Measurements from ENCODE around the gene PJA2. TPM values are rescaled to one million over a fixed set of nuclear protein-coding genes. Genes with fewer than 3 reads are reported as not detected.

Gene PJA2
- total RNA-seq, 1 donor from 2014 or later: 297 TPM

DNA sequence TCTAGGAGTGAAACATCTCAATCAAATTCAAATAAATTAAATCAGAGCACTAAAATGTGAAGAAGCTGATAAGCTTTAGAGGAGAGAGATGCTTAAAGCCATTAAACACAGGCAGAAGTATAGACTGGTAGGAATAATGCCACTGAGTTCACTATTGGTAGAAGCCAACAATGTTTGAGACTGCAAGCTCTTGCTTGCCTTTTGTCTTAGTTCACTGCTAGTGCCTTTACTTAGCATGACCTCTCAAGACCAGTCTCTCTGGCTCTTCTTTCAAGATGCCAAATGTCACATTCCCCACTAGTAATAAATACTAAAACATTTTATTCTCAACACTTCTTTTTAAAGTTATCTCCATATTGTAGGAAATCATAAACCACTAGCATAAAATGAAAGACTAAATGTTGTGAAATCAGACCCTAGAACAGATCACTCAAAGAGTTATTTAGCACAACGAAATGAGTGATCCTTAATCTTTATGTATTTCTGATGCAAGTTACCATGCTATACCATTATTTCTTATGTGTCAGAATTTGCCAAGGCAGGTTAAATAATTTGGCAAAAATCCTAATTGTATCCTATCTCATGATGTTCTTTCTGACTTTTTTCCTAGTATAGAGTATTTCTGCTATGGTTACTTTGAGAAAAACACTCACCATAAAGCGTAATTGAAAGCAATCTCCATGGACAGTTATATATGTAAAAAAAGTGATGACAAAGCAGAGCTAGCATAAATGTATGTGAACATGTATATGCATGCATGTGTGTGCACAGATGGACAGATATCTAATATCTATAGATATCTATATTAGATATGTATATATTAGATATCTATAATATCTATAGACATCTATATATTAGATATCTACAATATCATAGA, 57.5 kb downstream of the PJA2 start:
- no peak for FAIRE-seq
- no peak for DNase-seq (ENCODE audit: low spot score in 2 of 2)

DNA sequence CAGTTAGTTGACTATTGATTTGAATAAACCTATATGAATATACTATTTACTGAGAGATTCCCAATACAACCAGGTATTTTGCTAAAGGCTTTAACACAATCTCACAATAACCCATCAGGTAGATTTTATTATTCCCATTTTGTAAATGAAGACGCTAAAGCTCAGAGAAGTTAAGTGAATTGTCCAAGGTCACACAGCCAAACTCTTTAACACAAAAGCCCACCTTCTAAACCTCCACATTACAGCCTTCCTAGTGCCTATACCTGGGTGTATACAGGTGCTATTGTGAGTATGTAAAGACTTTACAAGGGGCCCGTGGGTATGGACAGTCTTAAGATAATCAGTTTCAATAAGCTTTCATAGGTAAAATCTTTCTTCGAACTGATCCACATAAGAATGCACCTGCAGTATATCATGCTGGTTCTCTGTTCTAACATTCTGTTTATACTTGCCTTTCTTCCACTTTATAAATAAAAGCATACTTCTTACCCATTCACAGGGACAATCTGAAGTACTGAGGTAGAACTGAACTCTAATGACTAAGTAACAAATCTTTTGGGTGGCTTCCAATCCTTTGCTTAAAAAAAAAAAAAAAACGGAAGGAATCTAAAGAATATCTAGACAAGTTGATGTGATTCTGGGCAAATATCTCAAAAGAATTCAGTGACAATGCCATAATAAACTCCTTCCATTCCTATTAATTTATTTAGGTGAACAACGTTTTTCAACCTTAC, 59.1 kb downstream of the PJA2 start:
- FAIRE-seq: no peak
- no peak for DNase-seq (ENCODE audit: low spot score in 2 of 2)

DNA sequence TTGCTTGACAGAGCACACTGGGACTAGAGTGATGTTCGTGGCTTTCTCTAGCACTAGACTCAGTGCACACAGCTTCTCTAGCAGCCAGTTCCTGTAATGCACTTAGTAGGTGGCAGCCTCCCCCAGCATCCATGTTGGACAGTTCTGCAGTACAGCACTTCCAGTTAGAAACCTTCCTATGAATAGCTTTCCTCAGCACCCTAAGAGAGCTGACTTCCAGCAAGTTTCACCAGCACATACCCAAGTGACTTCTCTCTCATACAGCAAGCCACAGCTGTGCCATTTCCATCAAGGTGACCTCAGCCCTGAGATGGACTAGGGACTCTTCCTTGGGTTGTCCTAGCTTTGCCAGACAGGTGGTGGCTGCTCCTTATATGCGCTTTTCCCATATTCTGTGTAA, 60.4 kb downstream of the PJA2 start:
- FAIRE-seq (no peak), DNase-seq (ENCODE audit: low spot score in 2 of 2) (no peak)

DNA sequence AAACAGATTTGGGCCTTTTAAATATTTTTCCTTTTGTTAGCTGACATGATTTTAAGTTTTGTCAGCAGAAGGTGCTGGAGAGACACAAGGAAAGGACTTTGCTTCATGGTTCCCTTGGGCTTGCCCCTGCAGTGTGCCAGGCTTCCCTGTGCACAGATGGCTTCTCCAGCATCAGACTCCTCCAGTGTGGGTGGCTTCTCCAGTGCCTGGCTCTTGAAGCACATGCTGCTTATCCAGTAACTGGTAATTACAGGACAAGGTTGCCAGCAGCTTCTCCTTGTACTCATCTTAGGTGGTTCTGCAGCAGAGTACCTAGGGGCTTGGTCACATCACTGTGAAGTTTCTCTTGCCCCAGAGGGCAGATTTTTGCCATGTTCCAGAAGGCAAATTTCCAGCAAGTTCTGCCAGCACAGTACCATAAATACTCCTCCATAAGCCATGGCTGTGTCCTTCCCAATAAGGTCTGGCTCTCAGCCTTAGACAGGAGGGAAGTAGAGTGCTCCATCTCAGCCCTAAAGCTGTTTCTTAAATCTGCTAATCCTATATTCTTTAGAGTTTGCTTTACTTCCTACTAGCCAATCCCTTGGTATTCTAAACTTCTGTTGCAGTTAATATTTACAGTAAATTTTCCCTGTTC, 62.4 kb downstream of the PJA2 start:
- DNase-seq (ENCODE audit: low spot score in 2 of 2) (peak; percentile 20 to 30), FAIRE-seq (no peak)

DNA sequence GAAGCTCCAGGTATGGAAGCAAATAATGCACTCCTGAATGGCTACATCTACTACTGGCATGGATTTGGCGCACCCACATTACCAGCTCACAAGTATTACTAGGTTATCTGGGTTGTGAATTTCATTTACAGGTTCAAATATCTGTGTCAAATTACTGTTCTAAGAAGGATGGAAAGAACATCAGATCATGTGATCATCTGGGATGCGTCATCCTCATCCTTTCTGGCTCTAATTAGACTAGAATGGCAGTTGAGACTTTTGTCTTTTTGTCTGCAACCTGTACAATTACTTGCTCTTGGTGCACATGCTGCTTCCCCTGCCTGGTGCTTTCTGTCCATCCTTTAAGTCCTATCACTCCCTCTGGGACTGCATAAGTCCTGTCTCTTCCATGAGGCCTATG, 64.1 kb downstream of the PJA2 start:
- FAIRE-seq (no peak), DNase-seq (ENCODE audit: low spot score in 2 of 2) (no peak)

DNA sequence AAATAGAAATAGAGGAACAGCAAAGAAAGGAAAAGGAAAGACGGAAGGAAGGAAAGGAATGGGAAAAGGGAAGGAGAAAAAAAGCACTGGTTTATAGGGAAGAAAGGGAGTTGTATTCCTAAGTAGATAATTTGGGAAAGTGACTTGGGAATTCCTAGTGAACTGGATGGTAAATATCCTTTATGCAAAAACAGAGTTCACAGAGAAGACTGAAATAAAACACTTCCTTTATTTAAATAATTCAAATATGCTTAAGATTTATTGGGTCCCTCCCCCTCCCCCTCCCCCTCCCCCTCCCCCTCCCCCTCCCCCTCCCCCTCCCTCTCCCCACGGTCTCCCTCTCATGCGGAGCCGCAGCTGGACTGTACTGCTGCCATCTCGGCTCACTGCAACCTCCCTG, 69.4 kb downstream of the PJA2 start:
- FAIRE-seq: no peak
- no peak for DNase-seq (ENCODE audit: low spot score in 2 of 2)

DNA sequence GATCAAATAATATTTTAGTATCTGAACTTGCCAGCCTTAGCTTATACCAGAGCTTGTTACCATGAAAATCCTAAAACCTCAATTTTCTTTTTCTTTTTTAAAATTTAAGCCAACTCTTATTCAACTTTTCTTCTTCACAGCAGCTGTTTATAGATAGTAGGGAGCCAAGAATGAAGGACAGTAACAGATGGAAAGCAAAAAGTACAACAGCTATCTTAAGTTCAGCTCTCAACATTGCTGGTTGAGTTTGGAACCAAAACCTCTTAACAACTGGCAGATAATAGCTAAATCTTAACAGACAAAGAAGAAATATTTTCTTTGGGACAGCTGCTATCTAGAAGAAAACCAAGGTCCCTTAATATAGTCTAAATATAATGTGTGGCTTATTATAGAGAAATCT, 74.7 kb downstream of the PJA2 start:
- no peak for DNase-seq (ENCODE audit: low spot score in 2 of 2)
- FAIRE-seq: no peak

DNA sequence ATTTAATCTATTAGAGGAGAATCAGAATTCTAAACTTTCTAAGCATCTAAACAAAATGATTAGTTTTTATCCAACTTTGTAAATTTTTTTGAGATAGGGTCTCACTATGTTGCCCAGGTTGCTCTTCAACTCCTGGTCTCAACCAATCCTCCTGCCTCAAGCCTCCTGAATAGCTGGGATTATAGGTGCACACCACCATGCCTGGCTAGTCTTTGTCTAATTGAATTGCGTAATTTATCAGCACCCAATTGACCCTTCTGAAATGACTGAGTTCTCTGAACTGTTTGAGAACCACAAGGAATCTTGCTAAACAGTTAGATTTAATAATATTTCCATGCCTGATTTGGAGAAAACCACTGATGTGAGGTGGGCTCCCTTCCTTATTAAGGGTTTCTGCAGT, 75.7 kb downstream of the PJA2 start:
- DNase-seq (ENCODE audit: low spot score in 2 of 2) (no peak), FAIRE-seq (no peak)

DNA sequence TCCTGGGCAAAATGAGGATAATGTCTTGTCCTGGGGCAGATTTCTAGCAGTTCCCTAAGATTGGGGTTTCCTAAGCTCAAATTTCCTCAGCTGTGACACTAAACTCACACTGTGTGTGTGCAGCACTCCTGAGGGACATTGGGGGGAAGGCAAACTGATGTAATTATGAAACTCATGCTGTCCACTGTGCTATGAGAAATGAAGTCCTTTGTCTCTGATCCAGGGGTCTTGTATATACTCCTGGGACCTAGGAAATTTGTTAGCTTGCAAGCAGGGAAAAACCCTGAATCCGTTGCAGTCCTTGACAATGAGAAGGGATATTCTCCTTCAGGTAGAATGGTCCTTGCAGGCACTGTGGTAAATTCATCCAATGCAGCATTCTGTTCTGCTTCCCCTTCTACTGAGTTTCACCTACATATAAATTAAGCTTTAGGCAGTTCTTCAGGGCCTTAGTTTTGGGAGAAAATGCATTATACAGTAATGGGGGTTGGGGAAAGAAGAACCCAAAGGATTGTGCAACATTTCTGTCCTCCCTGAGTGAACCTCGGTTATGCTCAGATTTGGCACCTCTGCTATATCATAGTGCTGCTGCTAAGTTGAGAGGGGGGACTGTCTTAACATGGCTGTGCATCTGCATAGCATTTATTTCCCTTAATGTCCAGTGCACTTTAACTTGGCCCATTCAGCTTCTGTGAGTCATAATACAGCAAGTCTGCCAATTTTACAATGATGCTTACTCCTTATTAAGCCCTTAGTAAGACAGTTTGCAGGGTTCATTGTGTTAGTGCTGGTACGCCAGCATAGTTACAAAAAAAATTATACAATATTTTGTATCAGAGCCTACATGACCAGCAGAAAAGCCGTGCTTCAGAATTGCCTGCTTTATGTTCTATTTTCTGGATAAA, 80.2 kb downstream of the PJA2 start:
- FAIRE-seq (no peak), DNase-seq (ENCODE audit: low spot score in 2 of 2) (no peak)

DNA sequence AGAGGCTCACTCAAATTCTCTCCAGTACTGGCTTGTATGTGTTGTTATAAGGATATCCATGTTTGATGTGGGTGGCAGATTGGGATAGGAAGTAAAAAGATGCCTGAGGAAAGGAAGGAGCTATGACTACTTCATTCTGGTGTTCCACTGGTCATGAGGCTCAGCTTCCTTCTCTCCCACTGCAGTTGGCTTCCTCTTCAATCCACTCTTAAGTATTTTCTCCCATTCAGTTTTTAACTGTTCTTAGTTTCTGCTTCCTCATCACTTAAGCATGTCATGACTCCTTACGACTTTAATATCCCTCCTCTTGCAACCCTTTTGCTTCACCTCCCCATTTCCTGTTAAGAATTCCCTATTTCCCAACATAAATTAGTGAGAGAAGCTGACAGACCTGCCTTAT, 81.1 kb downstream of the PJA2 start:
- no peak for DNase-seq (ENCODE audit: low spot score in 2 of 2)
- no peak for FAIRE-seq

DNA sequence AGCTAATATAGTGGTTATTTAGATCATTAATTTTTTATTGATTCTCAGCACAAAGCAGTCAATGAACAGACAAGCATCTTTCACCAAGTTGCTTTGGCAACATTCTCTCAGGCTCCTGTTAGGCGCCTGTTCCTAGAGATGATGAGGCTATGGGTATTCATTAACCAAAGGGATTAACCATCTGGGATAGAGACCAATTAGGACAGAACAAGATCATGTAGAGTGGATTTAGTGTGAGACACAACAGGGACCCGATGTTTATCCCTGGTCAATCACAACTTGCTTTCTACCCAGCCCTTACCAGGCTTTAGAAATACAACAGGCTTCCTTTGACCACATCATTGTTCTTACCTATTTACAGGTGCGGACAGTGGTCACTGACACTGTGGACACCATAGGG, 82.2 kb downstream of the PJA2 start:
- DNase-seq (ENCODE audit: low spot score in 2 of 2) (no peak), FAIRE-seq (no peak)

DNA sequence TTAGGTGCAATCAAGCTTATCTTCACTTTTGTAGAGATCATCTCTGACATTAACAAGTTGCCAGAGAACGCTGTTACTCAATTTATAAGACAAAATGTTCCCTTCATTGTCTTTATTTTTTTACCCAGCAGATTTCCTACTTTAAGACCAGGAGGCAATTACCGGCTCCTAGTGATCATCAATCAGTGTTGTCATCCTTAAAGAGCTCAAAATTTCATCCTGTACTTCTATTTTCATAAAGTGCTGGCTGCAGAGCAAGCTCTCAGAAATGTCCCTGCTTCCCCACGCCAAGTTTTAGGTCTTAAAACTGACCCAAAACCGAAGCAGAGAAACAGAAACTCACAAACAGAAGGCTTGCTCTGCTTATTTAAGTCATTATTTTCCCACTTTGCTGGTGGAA, 82.9 kb downstream of the PJA2 start:
- FAIRE-seq: no peak

DNA sequence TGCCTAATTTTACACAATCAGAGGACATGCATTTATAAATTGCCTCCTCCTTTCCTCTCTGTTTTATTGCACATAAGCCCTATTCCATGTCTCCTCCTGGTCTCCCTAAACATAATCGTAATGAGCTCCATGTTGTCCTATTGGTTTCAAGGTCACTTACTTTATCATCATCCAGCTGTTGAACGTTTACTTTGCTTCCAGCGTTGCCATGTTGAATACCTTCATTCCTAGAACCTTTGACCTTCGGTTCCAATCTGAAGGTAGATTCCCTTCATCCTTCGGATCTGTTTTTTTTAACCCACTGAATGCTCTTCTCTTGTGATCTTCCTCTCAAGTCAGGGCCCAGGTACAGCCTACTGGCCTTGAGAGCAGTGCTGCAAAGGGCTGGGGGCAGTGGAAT, 84.3 kb downstream of the PJA2 start:
- DNase-seq (ENCODE audit: low spot score in 2 of 2) (no peak), FAIRE-seq (no peak)

More for the DNA sequence above, 82.9 kb downstream of the PJA2 start:
- DNase-seq (ENCODE audit: low spot score in 2 of 2): no peak

DNA sequence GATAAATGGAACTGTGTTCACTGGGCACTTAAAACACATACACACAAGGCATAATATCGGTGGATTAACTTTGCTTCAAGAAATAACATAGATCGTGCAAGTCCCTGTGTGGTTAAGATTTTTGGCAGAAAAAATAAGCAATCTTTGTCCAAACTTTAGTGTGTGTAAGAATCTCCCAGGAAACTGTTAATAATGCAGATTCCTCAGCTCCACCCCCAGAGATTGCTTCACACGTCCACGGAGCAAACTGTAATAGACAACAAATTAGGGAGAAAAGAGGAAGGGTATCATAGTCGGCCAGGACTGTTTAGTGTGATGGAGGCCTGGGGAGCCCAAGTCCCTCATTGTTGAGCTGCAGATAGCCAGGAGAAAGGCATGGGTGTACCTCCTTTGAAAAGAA, 84.8 kb downstream of the PJA2 start:
- FAIRE-seq: no peak
- no peak for DNase-seq (ENCODE audit: low spot score in 2 of 2)

DNA sequence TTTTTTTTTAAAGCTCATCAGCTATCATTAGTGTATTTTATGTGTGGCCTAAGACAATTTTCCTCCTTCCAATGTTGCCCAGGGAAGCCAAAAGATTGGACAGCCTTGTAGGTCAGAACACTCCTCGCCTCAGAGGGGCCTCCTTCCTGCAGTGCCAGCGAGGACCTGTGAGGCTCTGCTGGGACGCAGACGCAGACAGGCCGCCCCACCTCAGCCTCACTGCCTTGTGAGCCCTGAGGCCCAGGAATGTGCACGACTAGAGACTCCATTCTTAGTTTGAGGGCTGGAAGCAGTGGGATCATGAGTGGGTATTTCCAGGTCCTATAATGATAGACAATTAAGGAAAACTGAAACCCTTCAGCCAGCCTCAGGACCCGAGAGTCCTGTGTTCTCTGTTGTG, 85.4 kb downstream of the PJA2 start:
- no peak for DNase-seq (ENCODE audit: low spot score in 2 of 2)
- FAIRE-seq: no peak

DNA sequence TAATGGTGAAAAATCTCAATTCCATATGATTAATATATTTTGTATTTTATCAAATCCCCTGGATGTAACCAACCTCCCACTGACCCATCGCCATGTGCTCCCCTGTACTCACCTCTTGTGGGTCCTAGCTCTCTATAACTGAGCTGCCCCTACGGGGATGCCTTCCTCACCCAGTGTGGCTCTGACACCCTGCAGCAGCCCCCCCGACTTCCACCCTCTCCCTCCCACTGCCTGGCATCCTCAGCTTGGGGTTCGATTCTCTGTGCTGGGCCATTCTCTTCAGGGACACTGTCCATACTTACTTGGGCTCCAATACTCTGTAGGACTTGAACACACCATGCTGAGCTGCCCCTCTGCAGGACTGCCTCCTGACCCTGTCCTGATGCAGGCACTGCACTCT, 87.1 kb downstream of the PJA2 start:
- DNase-seq (ENCODE audit: low spot score in 2 of 2) (no peak), FAIRE-seq (no peak)

DNA sequence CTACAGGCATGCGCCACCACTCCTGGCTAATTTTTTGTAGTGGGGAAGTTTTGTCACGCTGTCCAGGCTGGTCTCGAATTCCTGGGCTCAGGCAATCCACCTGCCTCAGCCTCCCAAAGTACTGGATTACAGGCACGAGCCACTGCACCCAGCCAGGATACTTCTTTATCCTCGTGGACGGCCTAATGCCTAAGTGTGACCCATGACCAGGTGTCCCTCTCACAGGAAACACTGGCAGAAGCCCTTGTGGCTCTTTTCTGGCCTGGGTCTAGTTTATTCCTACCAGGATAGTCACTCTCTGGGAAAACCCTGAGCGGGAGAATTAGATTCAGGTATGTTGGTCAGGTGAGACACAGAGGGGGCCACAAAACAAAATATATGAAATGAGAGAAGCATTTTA, 90.4 kb downstream of the PJA2 start:
- FAIRE-seq: no peak
- no peak for DNase-seq (ENCODE audit: low spot score in 2 of 2)

DNA sequence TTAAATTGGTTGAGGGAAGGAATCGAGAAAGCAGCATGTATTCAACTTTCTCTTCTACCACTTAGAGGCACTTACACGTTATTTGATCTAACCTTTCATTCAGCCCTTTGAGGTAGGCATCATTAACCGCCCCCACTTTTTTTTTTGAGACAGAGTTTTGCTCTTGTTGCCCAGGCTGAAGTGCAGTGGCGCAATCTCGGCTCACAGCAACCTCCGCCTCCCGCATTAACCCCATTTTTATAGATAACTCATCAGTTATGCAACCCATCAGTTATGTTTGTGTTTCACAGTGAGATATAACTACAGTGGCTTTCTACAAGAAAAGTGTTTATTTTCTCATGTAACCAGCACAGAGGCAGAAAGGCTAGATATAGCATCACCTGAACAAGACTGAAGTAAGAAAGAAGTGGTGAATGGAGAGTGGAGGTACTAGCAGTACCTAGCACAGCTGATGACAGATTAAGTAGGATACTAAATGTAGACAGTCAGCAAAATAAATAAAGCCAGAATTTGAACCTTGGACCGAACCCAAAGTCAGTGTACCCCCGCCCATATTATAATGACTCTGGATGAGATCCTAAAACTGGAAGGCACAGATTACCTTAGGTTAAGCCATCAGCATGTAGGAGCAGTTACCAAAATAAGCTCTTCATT, 91.2 kb downstream of the PJA2 start:
- no peak for DNase-seq (ENCODE audit: low spot score in 2 of 2)
- FAIRE-seq: no peak

DNA sequence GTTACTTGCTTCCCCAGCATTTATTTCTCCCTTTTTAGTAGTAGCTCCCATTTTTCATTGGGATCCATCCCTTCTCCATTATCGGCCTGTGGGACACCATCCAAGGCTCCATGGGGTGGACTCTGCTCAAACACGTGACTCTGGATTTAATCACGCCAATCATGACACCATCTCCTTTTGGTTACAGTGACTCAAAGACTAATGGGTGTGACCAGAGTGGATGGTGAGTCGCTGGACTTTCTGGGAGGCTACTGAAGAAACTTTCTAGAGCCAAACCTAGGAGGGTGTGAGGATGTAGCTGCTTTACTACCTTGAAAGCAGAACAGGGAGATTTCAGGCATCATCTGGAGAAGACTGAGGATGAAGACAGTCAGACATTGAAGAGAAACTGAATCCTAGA, 93.1 kb downstream of the PJA2 start:
- DNase-seq (ENCODE audit: low spot score in 2 of 2) (no peak), FAIRE-seq (no peak)

DNA sequence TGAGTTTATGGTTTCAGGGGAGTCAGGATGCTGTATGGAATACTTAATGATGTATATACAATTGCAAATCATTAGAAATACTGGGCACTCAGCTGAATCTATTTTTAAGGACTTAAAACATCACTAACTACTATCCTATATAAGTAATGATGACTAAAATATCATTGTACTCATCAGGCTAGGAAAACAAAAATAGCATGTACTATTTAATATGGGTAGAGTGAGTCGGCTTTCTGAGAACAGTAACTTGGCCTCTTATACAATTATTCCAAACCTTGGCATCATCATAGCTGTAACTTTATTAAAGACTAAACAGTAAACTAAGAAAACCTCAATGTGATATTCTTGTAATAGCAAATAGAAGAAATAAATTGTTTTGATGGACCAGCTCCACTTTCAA, 94.5 kb downstream of the PJA2 start:
- FAIRE-seq: peak; percentile 36
- no peak for DNase-seq (ENCODE audit: low spot score in 2 of 2)

Data from frontal cortex (tissue), 4 donors.